Measurements from ENCODE around the gene ABCC4.
"Not testable (repeated sequence)": the region's sequence is repeated elsewhere in the genome, so short reads cannot be mapped to it uniquely, and the experiment has no call there.

ABCC4 gene

GRCh38 chr13:95226932-95227695 is 74.1 kb downstream of the ABCC4 start:
- peak; percentile 75 to 80 for DNase-seq

- no peak for DNase-seq
Measured at GRCh38 chr13:95226476-95226875, 74.8 kb downstream of the ABCC4 start.

- DNase-seq = no peak
Measured at GRCh38 chr13:95226050-95226449, 75.2 kb downstream of the ABCC4 start.

- DNase-seq = no peak
Measured at GRCh38 chr13:95224064-95224463, 77.2 kb downstream of the ABCC4 start.

GRCh38 chr13:95222733-95223018 is 78.6 kb downstream of the ABCC4 start:
- DNase-seq = no peak

GRCh38 chr13:95221971-95222732 is 79.1 kb downstream of the ABCC4 start:
- DNase-seq = no peak

- DNase-seq = no peak
Measured at GRCh38 chr13:95220611-95221010, 80.6 kb downstream of the ABCC4 start.

GRCh38 chr13:95217920-95218830 is 83.1 kb downstream of the ABCC4 start:
- DNase-seq = no peak

GRCh38 chr13:95216182-95216581 is 85.1 kb downstream of the ABCC4 start:
- DNase-seq = no peak

- peak in 1 of 2 donors; percentile 13 for DNase-seq
Measured at GRCh38 chr13:95212983-95213850, 88.0 kb downstream of the ABCC4 start.

GRCh38 chr13:95209109-95209508 is 92.1 kb downstream of the ABCC4 start:
- DNase-seq = no peak

- DNase-seq = no peak
Measured at GRCh38 chr13:95207769-95208366, 93.4 kb downstream of the ABCC4 start.

GRCh38 chr13:95206116-95206515 is 95.1 kb downstream of the ABCC4 start:
- no peak for DNase-seq

- DNase-seq = peak; percentile 54 to 58
Measured at GRCh38 chr13:95204231-95204765, 97.0 kb downstream of the ABCC4 start.

- DNase-seq = no peak
Measured at GRCh38 chr13:95201814-95202651, 99.2 kb downstream of the ABCC4 start.

GRCh38 chr13:95200386-95200957 is 100.8 kb downstream of the ABCC4 start:
- not testable (repeated sequence) for DNase-seq

GRCh38 chr13:95199896-95200295 is 101.4 kb downstream of the ABCC4 start:
- DNase-seq = no peak

GRCh38 chr13:95198606-95199005 is 102.6 kb downstream of the ABCC4 start:
- not testable (repeated sequence) for DNase-seq

GRCh38 chr13:95197548-95197947 is 103.7 kb downstream of the ABCC4 start:
- no peak for DNase-seq

GRCh38 chr13:95195146-95195545 is 106.1 kb downstream of the ABCC4 start:
- DNase-seq = no peak
